GM13976 (cell line): ENCODE measurements around the gene IFNGR2.

Source experiments
- DNase-seq: peaks from one replicate; pipeline ENCODE4 v3.0.0; 2012; ENCODE audit warnings: low spot score
- CTCF ChIP-seq: IDR thresholded peaks from 2 replicates; pipeline ENCODE4 v1.5.1; 2012; ENCODE audit warnings: borderline replicate concordance, mild to moderate bottlenecking; ENCODE audit not compliant: insufficient read depth; ENCODE audit errors: extremely low read depth, missing control alignments, control extremely low read depth
- in situ Hi-C: fragments of 300-500 bp; cut with MboI; formaldehyde crosslinking; loops from one replicate; pipeline ENCODE4 v1.12.0; 2022; ENCODE audit warnings: low sequenced_read_pairs, mixed read lengths, inconsistent platforms; ENCODE audit not compliant: unreplicated experiment

Gene IFNGR2

DNA sequence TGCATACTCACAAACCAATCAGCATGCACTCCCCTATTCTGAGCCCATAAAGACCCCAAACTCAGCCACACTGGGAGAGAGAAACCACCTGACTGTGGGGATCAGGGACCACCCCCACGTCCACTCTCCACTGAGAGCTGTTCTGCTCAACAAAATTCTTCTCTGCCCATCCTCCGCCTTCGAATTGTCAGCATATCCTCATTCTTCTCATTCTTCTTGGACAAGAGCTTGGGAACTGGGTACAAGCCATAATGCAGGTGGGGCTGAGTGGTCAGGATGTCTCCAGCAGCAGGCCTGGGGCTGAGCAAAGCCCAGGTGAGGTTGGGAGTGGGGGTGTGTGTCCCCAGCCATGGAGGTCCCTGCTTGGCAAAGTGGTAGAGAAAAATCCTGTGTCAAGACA is 34.6 kb upstream of the IFNGR2 start:
- no peak for DNase-seq
- TF ChIP-seq CTCF: no peak
- in situ Hi-C loops: loop anchor here (10.0 kb wide), 1 partner anchor 164 kb away; no protein-coding TSS in a partner anchor

- TF ChIP-seq CTCF: no peak
- DNase-seq: no peak
- in situ Hi-C loops: loop anchor here (10.0 kb wide), 1 partner anchor 165 kb away; no protein-coding TSS in a partner anchor
Measured at GRCh38 chr21:33369586-33369985, 33.6 kb upstream of the IFNGR2 start.

DNA sequence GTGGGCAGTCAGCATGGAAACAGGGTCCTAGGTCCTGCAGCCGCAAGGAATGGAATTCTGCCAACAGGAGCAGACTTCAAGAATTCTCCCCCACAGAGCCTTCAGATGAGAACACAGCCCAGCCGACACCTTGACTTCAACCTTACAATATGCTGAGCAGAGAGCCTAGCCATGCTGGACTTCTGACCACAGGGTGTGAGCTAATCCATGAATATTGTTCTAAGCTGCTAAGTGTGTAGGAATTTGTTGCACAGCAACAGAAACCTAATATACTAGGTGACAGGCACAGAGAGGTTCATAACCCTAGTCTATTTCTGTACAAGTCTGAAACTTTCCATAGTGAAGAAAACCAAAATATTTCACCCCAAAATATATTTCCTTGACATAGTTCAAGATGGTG is 32.9 kb upstream of the IFNGR2 start:
- DNase-seq: no peak
- no peak for TF ChIP-seq CTCF
- in situ Hi-C loops: no loop called here

DNA sequence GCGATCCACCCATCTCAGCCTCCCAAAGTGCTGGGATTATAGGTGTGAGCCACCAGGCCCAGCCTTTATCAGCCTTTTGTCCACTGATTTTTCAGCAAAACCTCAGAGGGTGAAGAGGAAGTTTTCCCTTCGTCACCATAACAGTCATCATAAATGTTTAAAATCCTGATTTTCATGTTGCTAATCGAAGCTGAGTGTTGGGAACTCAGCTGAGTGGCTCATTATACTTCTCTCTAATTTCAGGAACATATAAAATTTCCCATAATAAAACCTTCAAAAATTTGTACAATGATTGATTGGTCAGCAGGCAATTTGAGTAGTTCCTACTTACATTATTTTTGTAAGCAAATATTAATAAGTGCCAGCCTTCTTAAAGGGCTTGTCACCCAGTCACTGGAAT is 31.8 kb upstream of the IFNGR2 start:
- in situ Hi-C loops: no loop called here
- no peak for TF ChIP-seq CTCF

DNA sequence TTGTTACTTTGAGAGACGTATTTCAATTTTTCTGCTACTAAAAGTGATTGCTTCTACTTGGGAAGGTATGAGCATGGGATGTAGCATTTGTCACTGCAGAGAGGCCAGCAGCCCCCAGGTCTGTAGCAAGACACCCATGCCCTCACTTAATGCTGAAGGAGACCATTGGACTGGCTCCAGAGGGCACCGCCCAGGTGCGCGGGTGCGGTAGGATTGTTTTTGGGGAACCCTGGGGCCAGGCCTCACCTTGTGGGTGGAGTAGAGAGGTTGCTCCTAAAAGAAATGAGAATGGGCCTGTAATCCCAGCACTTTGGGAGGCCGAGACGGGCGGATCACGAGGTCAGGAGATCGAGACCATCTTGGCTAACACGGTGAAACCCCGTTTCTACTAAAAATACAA is 30.6 kb upstream of the IFNGR2 start:
- in situ Hi-C loops: no loop called here
- DNase-seq: no peak
- no peak for TF ChIP-seq CTCF

More for the DNA sequence above, 31.8 kb upstream of the IFNGR2 start:
- no peak for DNase-seq

DNA sequence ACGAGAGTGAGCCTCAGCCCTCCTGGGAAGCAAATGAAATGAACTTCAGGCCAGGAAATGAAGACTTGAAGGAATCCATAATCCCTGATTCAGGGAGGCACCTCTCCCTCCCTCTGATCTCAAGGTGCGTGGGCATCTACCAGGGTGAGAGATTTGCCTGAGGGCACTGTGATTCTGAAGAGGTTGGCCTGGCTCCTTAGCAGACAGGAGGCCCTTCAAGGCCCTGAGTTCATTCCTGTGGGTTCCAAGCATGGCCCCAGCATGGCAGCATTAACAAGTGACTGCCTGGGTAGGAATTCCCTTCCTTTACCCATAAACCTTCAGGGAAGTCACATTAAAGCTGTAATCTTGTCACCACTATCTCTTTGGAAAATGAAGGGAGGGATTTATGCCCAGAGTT is 29.8 kb upstream of the IFNGR2 start:
- in situ Hi-C loops: no loop called here

More for the DNA sequence above, 29.8 kb upstream of the IFNGR2 start:
- no peak for TF ChIP-seq CTCF
- DNase-seq: no peak
